Prostate gland (tissue), 2 donors: ENCODE measurements around the gene MYO5C. TPM values are rescaled to one million over a fixed set of nuclear protein-coding genes. Genes with fewer than 3 reads are reported as not detected.
A peak's percentile ranks its signal among the peaks of the same experiment; 100 is the strongest.

Experiments
- DNase-seq: peaks from one replicate; pipeline ENCODE4 v3.0.0-alpha.2; 2019; ENCODE audit warnings: low spot score
- H3K27ac ChIP-seq, 2 donors: fragments of 200-600 bp; sonication (generic); 2 replicates each; pipeline ENCODE4 v1.5.1; 2017 to 2019
- H3K27me3 ChIP-seq: fragments of 200-600 bp; sonication (generic); replicated peaks from 2 replicates; pipeline ENCODE4 v1.5.1; 2019; ENCODE audit not compliant: insufficient read depth
- H3K36me3 ChIP-seq, 2 donors: fragments of 200-600 bp; sonication (generic); 1 replicate in 1 of 2; 2 replicates in 1 of 2; pipeline versions ENCODE4 v1.5.1 to v1.8.1; 2017 to 2019
- H3K4me1 ChIP-seq: fragments of 200-600 bp; sonication (generic); replicated peaks from 2 replicates; pipeline ENCODE4 v1.5.1; 2019
- H3K4me3 ChIP-seq, 2 donors: fragments of 200-600 bp; sonication (generic); 2 replicates each; pipeline ENCODE4 v1.5.1; 2017 to 2019
- H3K9me3 ChIP-seq: fragments of 200-600 bp; sonication (generic); 2 replicates; pipeline ENCODE4 v1.5.1; 2017
- CTCF ChIP-seq, 4 experiments: fragments of 200-600 bp in 2 of 4; fragments of 450-650 bp in 2 of 4; sonication (generic) in 2 of 4; IDR thresholded peaks; 1 replicate in 3 of 4; 2 replicates in 1 of 4; pipeline ENCODE4 v1.5.1; 2016 to 2019; ENCODE audit warnings: antibody characterized with exemption in 4 of 4, mild to moderate bottlenecking in 2 of 4, moderate library complexity in 2 of 4
- POLR2A ChIP-seq: fragments of 450-650 bp; IDR thresholded peaks from one replicate; pipeline ENCODE4 v1.6.1; 2016; ENCODE audit warnings: antibody characterized with exemption, mild to moderate bottlenecking
- POLR2AphosphoS5 ChIP-seq: sonication (generic); formaldehyde crosslinking; IDR thresholded peaks from one replicate; pipeline ENCODE4 v1.6.1; 2017; ENCODE audit warnings: antibody characterized with exemption
- WGBS: methylation state at CpG from one replicate; pipeline ENCODE4 v1.1.5; 2018; 5-methylcytosine and 5-hydroxymethylcytosine counted together
- intact Hi-C: fragments of 100-400 bp; cut with DNase I; formaldehyde crosslinking; loops from one replicate; pipeline ENCODE4 v1.14.2; 2022
- total RNA-seq, 2 donors: library from RNA; depleted of rRNA; stranded (reverse); fragments of >200 nt; gene quantifications; one replicate each; pipeline ENCODE4 v1.1.0, GENCODE V29; 2016

MYO5C gene
- total RNA-seq, 2 donors from 2014 or later = 53.5 to 59.9 TPM

GRCh38 chr15:52261498-52262242, 33.9 kb downstream of the MYO5C start:
- WGBS = 29% methylated on average over 8 of the region's 8 CpGs
- Histone ChIP-seq H3K36me3 (no peaks in the 10 kb centered on the region), H3K4me1 (peaks cover 9% of the 10 kb centered on the region), H3K9me3 (no peaks in the 10 kb centered on the region), H3K27me3 (no peaks in the 10 kb centered on the region), H3K27ac (peak overlapping the region; percentile 63 to 72), H3K4me3 (no peak overlapping the region)
- intact Hi-C loops = loop anchor here (5.0 to 10.0 kb wide), 2 partner anchors 239 to 263 kb away; partner anchors contain the start of gene MYO5A
- TF ChIP-seq CTCF (IDR thresholded peaks at IDR 0.05) (peak in 2 of 4 experiments; percentile 40 to 42), POLR2A (peak; percentile 29), POLR2AphosphoS5 (peak; percentile 84)
- peak; percentile 68 for DNase-seq

GRCh38 chr15:52261026-52261425, 34.6 kb downstream of the MYO5C start:
- no peaks in the 10 kb centered on the region for H3K27me3 ChIP-seq
- peaks cover 11% of the 10 kb centered on the region for H3K4me1 ChIP-seq
- no peak for TF ChIP-seq CTCF (IDR thresholded peaks at IDR 0.05)
- no peak for TF ChIP-seq POLR2A
- no peak for TF ChIP-seq POLR2AphosphoS5
- no peak overlapping the region for H3K4me3 ChIP-seq
- DNase-seq = no peak
- WGBS = 97% methylated on average over 6 of the region's 10 CpGs
- intact Hi-C loops = loop anchor here (5.0 to 10.0 kb wide), 2 partner anchors 239 to 264 kb away; partner anchors contain the start of gene MYO5A
- no peaks in the 10 kb centered on the region for H3K36me3 ChIP-seq
- no peaks in the 10 kb centered on the region for H3K9me3 ChIP-seq
- H3K27ac ChIP-seq = peak overlapping the region; percentile 63 to 72

GRCh38 chr15:52259503-52259902, 36.1 kb downstream of the MYO5C start:
- no peaks in the 10 kb centered on the region for H3K9me3 ChIP-seq
- H3K4me1 ChIP-seq = peaks cover 11% of the 10 kb centered on the region
- intact Hi-C loops = loop anchor here (5.0 kb wide), 1 partner anchor 478 kb away; no protein-coding TSS in a partner anchor
- H3K4me3 ChIP-seq = no peak overlapping the region
- peak overlapping the region in 1 of 2 donors; percentile 40 for H3K27ac ChIP-seq
- no peaks in the 10 kb centered on the region for H3K27me3 ChIP-seq
- 71% methylated on average over 4 of the region's 4 CpGs for WGBS
- no peaks in the 10 kb centered on the region for H3K36me3 ChIP-seq
- TF ChIP-seq CTCF (IDR thresholded peaks at IDR 0.05) (no peak), POLR2AphosphoS5 (peak; percentile 55), POLR2A (no peak)
- no peak for DNase-seq

- DNase-seq = no peak
- Histone ChIP-seq H3K27ac (no peak overlapping the region), H3K36me3 (no peaks in the 10 kb centered on the region), H3K4me1 (peaks cover 5% of the 10 kb centered on the region), H3K4me3 (no peak overlapping the region), H3K9me3 (no peaks in the 10 kb centered on the region), H3K27me3 (no peaks in the 10 kb centered on the region)
- intact Hi-C loops = loop anchor here (5.0 kb wide), 1 partner anchor 479 kb away; no protein-coding TSS in a partner anchor
- TF ChIP-seq CTCF (IDR thresholded peaks at IDR 0.05) (no peak), POLR2A (no peak), POLR2AphosphoS5 (no peak)
- 96% methylated on average over 5 of the region's 5 CpGs for WGBS
Observed at GRCh38 chr15:52258461-52258860, 37.1 kb downstream of the MYO5C start.

GRCh38 chr15:52257734-52258062, 37.9 kb downstream of the MYO5C start:
- TF ChIP-seq CTCF (IDR thresholded peaks at IDR 0.05) (no peak), POLR2AphosphoS5 (no peak), POLR2A (no peak)

More at GRCh38 chr15:52257734-52258062, 37.9 kb downstream of the MYO5C start:
- H3K4me3 ChIP-seq = no peak overlapping the region
- WGBS = 70% methylated on average over 5 of the region's 5 CpGs
- no peaks in the 10 kb centered on the region for H3K36me3 ChIP-seq
- no peaks in the 10 kb centered on the region for H3K9me3 ChIP-seq
- DNase-seq = no peak
- H3K27me3 ChIP-seq = no peaks in the 10 kb centered on the region
- peaks cover 5% of the 10 kb centered on the region for H3K4me1 ChIP-seq
- no peak overlapping the region for H3K27ac ChIP-seq
- intact Hi-C loops = loop anchor here (5.0 kb wide), 1 partner anchor 480 kb away; no protein-coding TSS in a partner anchor
